Measurements from ENCODE around the gene VSTM4. TPM values are rescaled to one million over a fixed set of nuclear protein-coding genes. Genes with fewer than 3 reads are reported as not detected.

The VSTM4 gene
- total RNA-seq, 1 experiment from 2014 or later, result 0.72 TPM

- no peak for DNase-seq (ENCODE audit: low spot score)
- ChIA-PET CTCF (no interaction called here), POLR2A (no interaction called here)
Measured at GRCh38 chr10:49151025-49151445, 35.7 kb upstream of the VSTM4 start.

GRCh38 chr10:49150426-49150825, 35.1 kb upstream of the VSTM4 start:
- no peak overlapping the region for H3K4me3 Mint-ChIP-seq
- TF ChIP-seq ETV6 (CRISPR knock-in tag; IDR thresholded peaks at IDR 0.05) (no peak), ZBTB21 (CRISPR knock-in tag; IDR thresholded peaks at IDR 0.05; ENCODE audit: borderline replicate concordance) (no peak), RELA (CRISPR knock-in tag; IDR thresholded peaks at IDR 0.05; ENCODE audit: borderline replicate concordance) (no peak), ATF3 (CRISPR knock-in tag; conservative IDR thresholded peaks at IDR 0.05) (no peak), NFATC4 (CRISPR knock-in tag; IDR thresholded peaks at IDR 0.05) (no peak), AFF4 (CRISPR knock-in tag; IDR thresholded peaks at IDR 0.05; ENCODE audit: borderline replicate concordance) (no peak), USF2 (CRISPR knock-in tag; IDR thresholded peaks at IDR 0.05) (no peak), FOXJ3 (CRISPR knock-in tag; IDR thresholded peaks at IDR 0.05; ENCODE audit: borderline replicate concordance) (no peak), MYBL2 (CRISPR knock-in tag; IDR thresholded peaks at IDR 0.05) (no peak), E2F4 (CRISPR knock-in tag; IDR thresholded peaks at IDR 0.05; ENCODE audit: borderline replicate concordance, low read depth) (no peak), MLX (CRISPR knock-in tag; IDR thresholded peaks at IDR 0.05) (no peak), GABPB1 (CRISPR knock-in tag; IDR thresholded peaks at IDR 0.05) (no peak), FOXK1 (CRISPR knock-in tag; IDR thresholded peaks at IDR 0.05) (no peak), ZNF396 (CRISPR knock-in tag; IDR thresholded peaks at IDR 0.05; ENCODE audit: borderline replicate concordance) (no peak), MXD4 (CRISPR knock-in tag; IDR thresholded peaks at IDR 0.05; ENCODE audit: borderline replicate concordance) (no peak), ZNF671 (CRISPR knock-in tag; IDR thresholded peaks at IDR 0.05) (no peak)
- POLR2A ChIA-PET, result no interaction called here
- CTCF ChIA-PET, result no interaction called here
- H3K36me3 Mint-ChIP-seq, result peaks cover 8% of the 10 kb centered on the region
- DNase-seq (ENCODE audit: low spot score) (no peak), ATAC-seq (no peak)
- H3K4me1 Mint-ChIP-seq, result no peaks in the 10 kb centered on the region
- H3K27ac Mint-ChIP-seq, result no peak overlapping the region
- H3K27me3 Mint-ChIP-seq (ENCODE audit: low read depth), result no peaks in the 10 kb centered on the region
- peaks cover 16% of the 10 kb centered on the region for H3K9me3 Mint-ChIP-seq

More at GRCh38 chr10:49151025-49151445, 35.7 kb upstream of the VSTM4 start:
- Mint-ChIP-seq H3K27me3 (ENCODE audit: low read depth) (no peaks in the 10 kb centered on the region), H3K4me1 (no peaks in the 10 kb centered on the region), H3K4me3 (no peak overlapping the region), H3K36me3 (peaks cover 8% of the 10 kb centered on the region), H3K27ac (no peak overlapping the region), H3K9me3 (peaks cover 20% of the 10 kb centered on the region)
- TF ChIP-seq MLX (CRISPR knock-in tag; IDR thresholded peaks at IDR 0.05) (no peak), ZNF396 (CRISPR knock-in tag; IDR thresholded peaks at IDR 0.05; ENCODE audit: borderline replicate concordance) (no peak), SMAD3 (CRISPR knock-in tag; IDR thresholded peaks at IDR 0.05; ENCODE audit: borderline replicate concordance) (no peak)
- ATAC-seq, result no peak

Measured in WTC11 (cell line).